HG02885 (cell line): ENCODE results near the gene SLC39A8.
"Not testable (repeated sequence)": the region's sequence is repeated elsewhere in the genome, so short reads cannot be mapped to it uniquely, and the experiment has no call there.

Experiments used
- ATAC-seq: cut with Tn5 transposase; IDR thresholded peaks from one replicate; pipeline ENCODE4 v1.9.1; 2021; ENCODE audit warnings: mild to moderate bottlenecking; ENCODE audit not compliant: unreplicated experiment, poor library complexity

Gene SLC39A8

DNA sequence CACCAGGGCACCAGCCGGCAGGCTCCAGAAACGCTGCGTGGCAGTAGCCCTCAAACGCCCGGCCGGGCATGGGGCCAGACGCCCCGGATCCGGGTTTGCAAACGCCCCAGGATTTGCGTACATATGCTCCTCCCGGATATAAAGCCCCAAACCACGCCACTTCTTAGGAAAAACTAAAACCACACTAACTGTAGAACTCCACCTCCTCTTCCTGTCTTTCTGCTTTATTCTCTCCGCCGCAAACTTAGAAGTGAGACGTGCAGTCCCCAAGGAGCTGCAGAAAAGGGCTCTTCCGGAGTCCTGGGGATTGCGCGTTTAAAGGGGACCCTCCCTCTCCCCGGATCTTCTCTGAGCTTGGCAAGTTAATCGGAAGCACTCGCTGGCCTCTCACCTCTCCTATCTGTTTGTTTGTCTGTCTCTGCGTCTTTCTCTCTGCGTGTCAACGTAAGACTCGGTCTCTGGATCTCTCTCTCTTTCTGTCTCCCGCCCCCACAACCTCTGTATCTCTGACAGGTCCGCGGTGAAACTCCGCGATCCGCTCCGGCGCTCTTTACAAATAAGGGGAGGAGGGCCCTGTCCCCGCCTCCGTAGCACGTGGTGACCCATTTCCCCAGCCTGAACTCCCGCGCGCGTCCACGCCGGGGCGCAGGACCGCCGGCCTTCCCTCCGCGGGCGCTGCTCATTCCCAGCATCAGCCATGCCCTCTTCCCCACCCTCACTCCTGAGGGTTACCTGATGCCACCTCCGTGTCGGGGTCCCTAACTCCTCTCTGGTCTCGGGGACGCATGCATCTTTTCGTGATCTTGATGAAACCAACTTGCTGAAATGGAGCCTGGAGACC lies at the start of gene SLC39A8:
Gene SLC39A8, minus strand, starts transcription at position 529 of the 841 bp plus-strand sequence. CDS start 820 bp downstream, outside the sequence.
- peak; percentile 80 for ATAC-seq

DNA sequence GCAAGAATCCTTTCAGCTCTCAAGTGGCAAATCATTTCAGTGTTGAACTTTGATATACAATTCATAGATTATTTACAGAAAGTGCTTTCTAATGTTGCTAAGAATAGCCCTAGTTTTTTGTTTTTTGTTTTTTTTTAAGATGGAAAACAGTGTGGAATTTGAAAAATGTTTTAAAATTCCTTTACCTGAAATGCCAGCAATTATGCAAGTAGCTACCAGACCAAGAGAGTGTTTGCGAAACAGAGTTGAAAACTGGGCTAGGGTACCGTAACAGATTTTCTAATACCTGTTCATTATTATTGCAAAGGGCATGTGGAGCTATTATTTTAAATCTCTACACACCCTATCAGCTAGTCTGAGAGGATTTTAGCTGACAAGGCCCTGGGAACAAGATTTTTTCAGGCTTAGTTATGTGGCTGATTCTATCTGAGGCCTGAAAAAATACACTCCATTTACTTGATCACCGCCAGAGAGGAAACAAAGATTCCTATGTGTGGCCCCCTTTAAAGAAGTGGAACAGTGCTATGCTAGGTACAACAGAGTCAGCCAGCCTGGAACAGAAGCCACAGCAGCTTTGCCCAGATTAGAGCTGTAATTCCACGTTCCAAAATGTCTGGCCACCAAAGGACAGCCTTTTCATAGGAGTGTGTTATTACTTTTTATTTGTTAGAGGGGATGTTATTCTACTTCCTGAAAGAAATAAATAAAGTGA lies 46.9 kb upstream of the SLC39A8 start:
- ATAC-seq, result no peak

DNA sequence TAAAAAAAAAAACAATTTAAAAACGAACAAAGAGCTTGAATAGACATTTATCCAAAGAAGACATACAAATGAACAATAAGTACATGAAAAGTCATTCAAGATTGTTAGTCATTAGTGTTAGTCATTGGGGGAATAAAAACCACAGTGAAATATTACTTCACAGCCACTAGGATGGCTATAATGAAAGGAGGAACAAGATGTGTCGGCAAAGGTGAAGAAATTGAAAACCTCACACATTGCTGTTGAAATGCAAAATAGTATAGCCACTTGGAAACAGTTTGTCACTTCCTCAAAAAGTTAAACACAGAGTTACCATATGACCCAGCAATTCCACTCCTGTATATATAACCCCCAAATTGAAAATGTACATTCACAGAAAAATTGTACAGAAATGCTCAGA lies 45.2 kb upstream of the SLC39A8 start:
- peak; percentile 96 for ATAC-seq

DNA sequence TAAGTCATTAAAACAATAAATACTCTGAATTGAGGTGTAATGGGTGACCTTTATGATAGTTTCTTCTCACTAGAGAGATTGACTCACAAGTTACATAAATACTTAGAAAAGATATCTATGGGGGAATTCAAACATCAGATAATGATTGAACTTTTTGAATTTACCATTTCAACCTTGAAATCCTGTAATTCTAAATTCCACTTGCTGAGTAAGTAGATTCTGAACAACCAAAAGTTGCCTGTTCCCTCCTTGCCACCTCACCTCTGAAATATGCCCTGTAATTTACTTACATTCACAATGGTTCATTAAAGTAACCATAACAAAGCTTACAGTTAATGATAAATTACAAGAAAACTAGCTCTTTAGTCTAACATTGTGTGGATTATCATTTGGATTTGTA lies 43.3 kb upstream of the SLC39A8 start:
- no peak for ATAC-seq

DNA sequence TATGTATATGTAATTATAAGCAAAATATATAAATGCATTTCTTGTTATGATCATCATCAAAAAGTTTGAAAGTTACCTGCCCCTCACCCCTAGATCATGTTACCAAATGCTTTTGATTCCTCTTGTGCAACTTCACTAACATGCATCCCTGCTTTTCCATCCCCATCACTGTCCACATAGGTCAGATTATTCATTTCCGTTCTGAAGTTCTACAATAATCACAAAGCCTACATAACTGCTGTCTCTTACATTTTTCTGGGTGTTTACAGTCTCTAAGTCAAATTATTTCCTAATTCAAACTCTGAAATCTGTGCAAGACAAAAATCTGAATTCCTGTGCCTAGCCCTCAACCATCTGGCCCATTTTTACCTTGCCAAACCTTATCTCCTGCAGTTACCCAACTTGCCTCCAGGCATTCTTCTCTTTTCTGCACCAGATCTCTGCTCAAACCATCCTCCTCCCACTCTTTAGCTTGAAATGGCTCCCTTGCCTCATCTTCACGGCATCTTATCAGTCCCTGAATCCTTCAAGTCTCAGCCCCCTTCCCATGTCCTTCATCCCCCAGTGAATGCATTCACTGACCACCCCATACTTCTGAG lies 42.4 kb upstream of the SLC39A8 start:
- no peak for ATAC-seq

DNA sequence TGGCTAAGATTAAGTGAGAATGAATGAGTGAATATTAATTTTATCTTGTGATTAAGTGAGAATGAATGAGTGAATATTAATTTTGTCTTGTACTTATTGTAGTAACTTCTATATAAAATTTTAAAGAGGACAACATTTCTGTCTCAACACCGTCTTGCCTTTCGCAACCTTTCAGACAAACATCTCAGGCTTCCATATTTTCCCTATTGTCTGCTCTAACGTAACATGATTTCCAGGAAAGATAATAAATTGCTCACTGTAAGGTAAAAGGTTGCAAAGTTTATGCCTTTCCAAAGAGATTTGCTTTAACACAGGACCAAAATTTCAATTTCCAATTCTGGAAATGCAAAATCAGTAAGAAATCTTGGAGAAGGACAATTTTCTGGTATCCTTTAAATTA lies 41.7 kb upstream of the SLC39A8 start:
- ATAC-seq, result no peak

DNA sequence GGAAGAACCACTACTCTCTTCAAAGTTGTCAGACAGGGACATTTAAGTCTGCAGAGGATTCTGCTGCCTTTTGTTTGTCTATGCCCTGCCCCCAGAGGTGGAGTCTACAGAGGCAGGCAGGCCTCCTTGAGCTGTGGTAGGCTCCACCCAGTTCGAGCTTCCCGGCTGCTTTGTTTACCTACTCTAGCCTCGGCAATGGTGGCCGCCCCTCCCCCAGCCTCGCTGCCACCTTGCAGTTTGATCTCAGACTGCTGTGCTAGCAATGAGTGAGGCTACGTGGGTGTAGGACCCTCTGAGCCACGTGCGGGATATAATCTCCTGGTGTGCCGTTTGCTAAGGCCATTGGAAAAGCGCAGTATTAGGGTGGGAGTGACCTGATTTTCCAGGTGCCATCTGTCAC lies 35.0 kb upstream of the SLC39A8 start:
- not testable (repeated sequence) for ATAC-seq

DNA sequence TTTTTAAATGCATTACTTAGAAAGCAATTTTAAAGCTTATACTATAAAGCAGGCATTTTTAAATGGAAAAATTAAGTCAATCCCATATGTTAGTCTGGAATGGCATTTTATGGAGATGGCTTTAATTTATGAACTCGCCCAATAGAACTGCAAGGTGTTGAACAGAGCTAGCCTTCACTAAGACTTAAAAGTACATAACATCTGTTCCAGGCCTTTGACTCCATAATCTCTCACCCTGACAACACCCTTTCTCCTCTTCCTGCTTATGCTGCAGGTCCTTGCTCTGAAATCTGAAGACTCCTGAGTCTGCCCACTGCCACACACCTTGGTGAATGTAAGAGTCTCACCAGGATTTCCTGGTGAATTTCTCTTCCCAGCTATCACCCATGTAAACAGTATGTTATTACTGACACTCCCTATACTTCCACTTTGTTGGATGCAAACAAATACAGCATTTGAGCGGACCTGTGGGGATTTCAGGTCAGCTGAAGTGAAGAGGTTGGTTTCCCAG lies 17.7 kb upstream of the SLC39A8 start:
- no peak for ATAC-seq

DNA sequence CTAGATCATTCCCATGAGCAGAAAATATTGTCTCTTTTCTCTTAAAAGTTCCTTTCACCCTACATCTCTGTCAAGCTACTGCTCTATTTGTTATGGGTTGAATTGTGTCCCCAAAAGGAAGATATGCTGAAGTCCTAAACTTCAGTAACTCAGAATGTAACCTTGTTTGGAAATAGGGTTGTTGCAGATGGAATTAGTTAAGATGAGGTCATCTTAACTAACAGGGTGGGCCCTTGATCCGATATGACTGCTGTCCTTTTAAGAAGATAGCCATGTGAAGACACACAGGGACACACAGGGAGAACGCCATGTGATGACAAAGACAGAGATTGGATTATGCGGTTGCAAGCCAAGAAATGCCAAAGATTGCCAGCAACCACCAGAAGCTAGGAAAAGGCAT lies 12.8 kb upstream of the SLC39A8 start:
- ATAC-seq, result no peak

DNA sequence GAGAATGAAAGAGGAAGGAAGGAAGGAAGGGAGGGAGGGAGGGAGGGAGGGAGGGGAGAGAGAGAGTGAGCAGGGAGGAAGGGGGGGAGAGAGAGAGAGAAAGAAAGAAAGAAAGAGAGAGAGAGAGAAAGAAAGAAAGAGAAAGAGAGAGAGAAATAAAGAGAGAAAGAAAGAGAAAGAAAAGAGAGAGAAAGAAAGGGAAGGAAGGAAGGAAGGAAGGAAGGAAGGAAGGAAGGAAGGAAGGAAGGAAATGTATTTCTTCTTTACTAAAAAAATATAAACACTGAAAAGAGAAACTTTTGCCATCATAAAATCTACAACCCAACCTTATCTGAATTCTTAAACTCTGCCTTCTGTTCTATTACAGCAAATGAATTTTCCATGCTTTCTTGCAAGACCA lies 12.4 kb upstream of the SLC39A8 start:
- ATAC-seq, result not testable (repeated sequence)

DNA sequence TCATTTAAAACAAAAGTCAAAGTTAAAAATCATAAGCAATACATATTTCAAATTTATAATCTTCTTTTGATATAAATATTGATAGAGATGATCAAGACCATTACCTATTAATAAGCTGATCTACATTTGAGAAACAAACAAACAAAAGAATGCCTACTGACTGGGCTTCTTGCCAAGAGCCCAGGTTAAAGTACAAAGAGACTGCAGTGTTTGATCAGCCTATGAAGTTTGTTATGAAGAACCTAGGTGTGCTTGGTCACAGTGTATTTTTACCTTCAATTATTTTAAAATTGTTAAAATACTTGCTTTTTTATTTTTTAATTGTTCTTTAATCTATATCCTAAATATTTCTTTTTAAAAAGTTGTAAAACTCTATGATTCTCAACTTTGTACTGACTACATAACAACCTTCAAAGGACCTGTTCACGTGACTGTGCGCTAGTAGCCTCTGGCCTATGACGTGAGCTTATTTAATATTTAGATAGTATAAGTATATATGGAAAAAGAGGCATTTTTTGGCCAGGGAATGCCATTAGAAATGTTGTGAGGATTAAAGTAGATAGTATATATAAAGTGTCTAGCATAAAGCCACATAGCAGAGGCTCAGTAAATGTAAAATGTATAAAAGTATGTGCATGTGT lies 11.4 kb upstream of the SLC39A8 start:
- ATAC-seq, result no peak

DNA sequence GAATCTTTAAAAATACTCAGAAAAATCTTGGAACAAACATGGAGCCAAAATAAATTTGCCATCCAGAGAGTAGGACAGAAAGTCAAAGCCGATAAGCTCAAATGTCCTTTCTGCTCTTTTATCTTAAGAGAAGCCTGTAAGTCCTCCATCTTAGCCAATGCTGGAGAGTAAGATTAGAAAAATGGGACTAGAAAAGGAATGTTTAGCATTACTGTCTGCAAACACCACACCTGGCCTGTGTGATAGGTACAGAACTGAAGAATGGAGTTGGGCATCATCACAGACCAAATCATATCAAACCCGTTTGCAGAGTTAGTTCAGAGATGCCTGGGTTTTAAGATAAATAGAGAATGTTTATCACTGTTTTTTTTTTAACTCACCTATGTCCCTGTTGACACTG lies 10.5 kb upstream of the SLC39A8 start:
- ATAC-seq, result no peak

DNA sequence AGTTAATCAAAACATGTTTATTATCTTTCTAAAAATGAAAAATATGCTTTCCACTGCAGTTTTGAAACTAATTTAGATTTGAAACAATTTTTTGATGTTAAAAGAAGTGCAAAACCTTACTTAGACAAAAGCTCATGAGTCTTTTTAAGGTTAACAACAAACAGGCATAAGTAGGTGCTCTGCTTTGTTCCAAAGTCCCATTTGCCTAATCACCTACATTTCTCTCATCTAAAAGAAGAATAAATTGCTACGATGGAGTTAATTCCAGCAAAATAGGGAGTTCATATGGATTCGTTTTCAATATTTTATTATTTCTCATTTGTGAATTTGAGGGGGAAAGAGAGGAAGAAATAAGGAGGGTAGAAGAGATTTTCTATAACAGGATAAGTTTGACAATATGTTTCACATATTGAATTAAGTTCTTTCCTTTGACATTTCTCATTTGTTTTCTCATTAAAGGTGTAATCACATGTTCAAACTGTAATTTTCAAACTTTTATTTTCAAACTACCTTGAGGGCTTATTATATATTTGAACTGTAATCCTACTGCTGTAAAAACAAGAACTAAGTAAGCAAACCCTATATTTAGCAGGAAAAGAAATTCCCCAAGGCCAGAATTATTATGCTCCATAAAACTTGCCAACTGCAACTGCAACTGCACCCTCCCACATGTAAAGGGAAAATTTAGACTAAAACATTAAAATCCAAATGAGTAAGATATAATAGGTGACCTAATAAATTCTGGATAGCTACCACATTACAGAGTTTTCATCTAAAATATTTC lies 9.6 kb upstream of the SLC39A8 start:
- no peak for ATAC-seq

DNA sequence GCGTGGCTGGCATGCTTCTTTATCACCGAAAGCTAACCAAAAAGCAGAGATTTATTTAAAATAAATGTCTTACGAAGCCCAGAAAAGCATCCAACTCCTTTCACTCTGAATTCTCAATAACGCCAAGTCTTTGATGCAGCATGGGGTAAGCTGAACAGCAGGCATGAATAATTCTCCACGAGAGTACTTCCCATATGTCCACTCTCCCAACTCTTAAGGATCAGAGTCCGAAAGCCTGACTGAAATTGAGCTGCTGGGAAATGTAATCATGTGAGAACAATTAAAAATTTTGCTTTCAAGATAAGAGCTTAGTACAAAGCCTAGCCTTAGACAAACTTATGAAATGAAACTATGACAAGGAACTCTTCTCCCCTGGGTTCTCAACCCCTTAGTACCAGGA lies 7.5 kb upstream of the SLC39A8 start:
- no peak for ATAC-seq

DNA sequence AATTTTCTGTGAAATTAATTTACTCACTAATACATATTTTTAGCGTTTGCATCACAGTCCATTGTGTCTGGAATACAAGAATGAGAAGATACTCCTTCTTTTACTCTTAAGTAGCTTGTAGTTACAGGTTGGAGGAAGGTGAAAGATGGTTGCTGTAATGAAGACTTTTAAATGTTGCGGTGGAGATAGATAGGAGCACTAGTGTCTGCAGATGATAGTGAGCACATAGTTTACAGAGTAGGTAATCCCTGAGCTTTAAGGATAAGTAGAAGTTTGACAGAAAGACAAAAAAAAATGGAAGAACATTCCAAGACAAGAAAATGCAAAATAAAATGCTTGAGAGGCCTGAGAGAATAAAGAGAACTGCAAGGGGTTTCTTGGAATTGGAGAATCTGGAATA lies 5.4 kb upstream of the SLC39A8 start:
- no peak for ATAC-seq

DNA sequence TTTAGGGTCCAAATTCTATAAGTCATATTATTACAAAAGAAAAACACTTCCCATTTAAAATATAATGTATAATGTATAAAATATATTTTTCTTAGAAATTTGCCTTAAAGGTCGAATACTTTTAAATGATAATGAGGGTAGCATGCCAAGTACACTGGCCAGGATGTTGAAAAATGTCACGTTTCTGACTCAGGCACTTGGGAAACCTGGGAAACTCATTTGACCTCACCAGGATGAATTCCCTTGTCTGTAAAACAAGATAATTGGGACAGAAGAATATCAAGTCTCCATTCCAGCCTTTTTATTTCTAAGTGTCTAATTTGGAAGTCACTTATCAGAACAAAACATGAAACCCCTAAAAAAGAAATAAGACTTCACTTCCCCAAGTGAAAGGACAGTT lies 3.4 kb upstream of the SLC39A8 start:
- ATAC-seq, result no peak

DNA sequence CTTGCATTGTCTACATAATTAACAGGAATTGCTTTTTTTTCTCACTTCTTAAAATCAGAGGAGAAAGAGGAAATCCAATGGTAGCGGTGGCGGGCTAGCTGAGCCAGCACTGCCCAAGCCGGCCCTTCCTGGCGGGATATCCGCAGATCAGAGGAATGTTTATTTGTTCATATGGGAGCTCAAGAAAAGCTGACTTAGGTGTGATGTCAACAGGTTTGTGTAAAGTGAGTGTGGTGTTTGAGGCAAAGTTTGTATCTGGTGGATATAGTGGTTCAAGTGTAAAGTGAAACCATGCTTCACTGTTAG lies 466 bp upstream of the SLC39A8 start:
- no peak for ATAC-seq

DNA sequence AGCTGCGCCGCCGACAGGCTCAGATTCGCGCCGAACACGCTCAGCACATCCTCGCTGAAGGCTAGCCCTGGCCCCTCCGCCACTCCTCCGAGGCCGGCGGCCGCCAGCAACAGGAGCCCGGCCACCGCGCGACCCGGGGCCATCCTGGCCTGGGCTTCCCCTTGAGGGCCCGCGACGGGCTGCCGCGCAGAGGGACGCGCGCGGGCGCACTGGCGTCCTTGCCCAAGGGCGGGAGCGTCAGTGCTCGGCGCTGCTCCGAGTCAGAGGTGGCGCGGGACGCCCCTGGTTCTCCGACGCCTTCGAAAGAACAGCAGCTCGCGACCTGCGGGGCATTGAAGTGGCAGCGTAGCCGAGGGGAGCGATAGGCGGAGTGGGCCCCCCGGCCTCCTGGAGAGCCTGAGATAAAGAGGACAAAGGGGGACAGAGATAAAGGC lies 745 bp downstream of the SLC39A8 start:
- ATAC-seq, result peak; percentile 46

DNA sequence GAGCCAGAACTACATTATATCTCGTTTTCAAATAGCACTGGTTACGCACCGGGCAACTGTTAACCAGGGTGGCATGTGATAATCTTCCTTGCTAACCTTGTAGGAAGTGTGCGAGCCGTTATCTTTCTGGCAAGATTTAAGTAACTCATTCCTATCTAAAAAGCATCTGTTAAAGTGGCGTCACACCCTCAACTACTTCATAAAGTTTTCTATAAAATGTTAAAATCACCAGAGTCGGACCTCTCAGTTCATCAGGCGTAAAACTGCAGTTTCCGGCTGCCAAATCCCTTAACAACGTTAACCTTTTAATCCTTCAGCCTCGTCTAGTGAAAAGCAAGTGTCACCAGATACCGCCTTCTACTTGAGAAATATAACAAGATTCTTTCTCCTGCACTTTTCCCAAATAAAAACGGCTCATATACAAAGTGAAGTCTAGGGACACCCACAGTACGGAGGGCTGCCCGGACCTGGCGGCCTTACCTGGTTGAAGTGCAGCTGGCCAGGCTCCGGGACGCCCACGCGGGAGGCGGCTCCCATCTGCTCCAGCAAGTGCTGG lies 1.2 kb downstream of the SLC39A8 start:
- peak; percentile 44 for ATAC-seq
